Naive B cell (primary cell): ENCODE measurements around the gene FAM149A. TPM values are rescaled to one million over a fixed set of nuclear protein-coding genes. Genes with fewer than 3 reads are reported as not detected.

Experiments
- ATAC-seq, 2 donors: fragments of 150-1000 bp; cut with Tn5 transposase; 2 replicates each; pipeline ENCODE4 v1.10.0; 2021; ENCODE audit warnings: low read depth in 2 of 2, mild to moderate bottlenecking in 2 of 2, moderate library complexity in 2 of 2
- DNase-seq: peaks from one replicate; pipeline ENCODE4 v3.0.0; 2022
- H3K27ac Mint-ChIP-seq, 6 donors: one replicate each; pipeline ENCODE4 v1.8.0; 2020 to 2022; ENCODE audit warnings: mild to moderate bottlenecking in 6 of 6, mixed read lengths in 6 of 6, moderate library complexity in 5 of 6, inconsistent platforms in 2 of 6
- H3K27me3 Mint-ChIP-seq, 3 donors: one replicate each; pipeline ENCODE4 v1.8.0; 2021 to 2022; ENCODE audit warnings: mixed read lengths in 3 of 3, mild to moderate bottlenecking in 1 of 3
- H3K36me3 Mint-ChIP-seq, 2 donors: one replicate each; pipeline ENCODE4 v1.8.0; 2020 to 2022; ENCODE audit warnings: mixed read lengths in 2 of 2, inconsistent platforms in 1 of 2, mild to moderate bottlenecking in 1 of 2
- H3K4me1 Mint-ChIP-seq, 3 donors: one replicate each; pipeline ENCODE4 v1.8.0; 2020 to 2022; ENCODE audit warnings: mixed read lengths in 3 of 3, inconsistent platforms in 1 of 3, mild to moderate bottlenecking in 1 of 3, moderate library complexity in 1 of 3
- H3K4me3 Mint-ChIP-seq, 8 donors: one replicate each; pipeline ENCODE4 v1.8.0; 2020 to 2022; ENCODE audit warnings: mild to moderate bottlenecking in 8 of 8, mixed read lengths in 8 of 8, moderate library complexity in 8 of 8, inconsistent platforms in 2 of 8
- H3K9me3 Mint-ChIP-seq, 7 donors: one replicate each; pipeline ENCODE4 v1.8.0; 2020 to 2022; ENCODE audit warnings: mixed read lengths in 7 of 7, mild to moderate bottlenecking in 5 of 7, inconsistent platforms in 2 of 7, moderate library complexity in 1 of 7
- polyA plus RNA-seq, 6 donors: library from polyadenylated mRNA; unstranded; fragments of 300-500 nt; fragmentation: Illumina TruSeq; gene quantifications; one replicate each; pipeline ENCODE4 v1.2.3, GENCODE V29; 2021; ENCODE audit warnings: low read depth in 6 of 6

FAM149A gene
- polyA plus RNA-seq, 6 donors from 2014 or later, result not detected

DNA sequence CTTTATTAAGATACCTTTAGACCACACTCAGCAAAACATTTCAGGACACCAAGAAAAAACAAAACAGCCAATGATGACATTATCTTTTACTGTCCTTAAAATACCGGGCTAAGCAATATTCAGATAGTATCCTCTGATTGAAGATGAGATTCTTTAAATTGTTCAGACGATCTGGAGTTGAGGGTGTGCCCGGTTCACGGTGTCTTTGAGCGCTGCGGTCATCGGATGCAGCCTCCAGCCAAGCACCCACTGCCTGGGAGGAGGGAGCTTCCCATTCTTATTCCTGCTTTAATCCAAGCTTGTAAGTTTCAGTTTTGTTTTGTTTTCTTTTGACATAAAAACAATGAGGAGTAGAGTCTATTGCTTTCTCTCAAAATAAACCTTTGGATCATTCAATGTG is 14.1 kb downstream of the FAM149A start:
- peaks cover 0 to 2% (median 0%) of the 10 kb centered on the region in 7 donors for H3K9me3 Mint-ChIP-seq
- H3K36me3 Mint-ChIP-seq, result no peaks in the 10 kb centered on the region
- DNase-seq (no peak), ATAC-seq (no peak)
- no peak overlapping the region for H3K27ac Mint-ChIP-seq
- no peak overlapping the region for H3K4me3 Mint-ChIP-seq
- peaks cover 15 to 27% (median 19%) of the 10 kb centered on the region in 3 donors for H3K27me3 Mint-ChIP-seq
- H3K4me1 Mint-ChIP-seq, result no peaks in the 10 kb centered on the region

DNA sequence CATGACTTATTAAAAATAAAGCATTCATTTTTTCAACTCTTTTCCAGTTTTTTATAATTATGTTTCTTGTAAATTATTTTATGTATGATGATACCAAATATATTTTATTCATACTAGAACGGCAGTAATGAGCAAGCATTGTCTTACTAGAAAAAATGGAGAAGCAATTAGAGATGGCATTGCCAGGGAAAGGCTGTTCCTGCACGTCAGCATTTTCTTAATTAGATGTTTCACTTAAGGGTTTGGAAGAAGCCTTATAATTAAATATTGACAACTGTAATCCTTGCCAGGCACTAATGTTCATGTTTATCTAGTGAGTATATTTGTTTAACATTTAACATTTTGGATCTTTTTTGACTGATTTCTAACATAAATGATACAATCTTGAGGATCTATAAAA is 16.6 kb downstream of the FAM149A start:
- Mint-ChIP-seq H3K27ac (no peak overlapping the region), H3K36me3 (no peaks in the 10 kb centered on the region), H3K4me3 (no peak overlapping the region), H3K27me3 (peaks cover 24 to 27% (median 25%) of the 10 kb centered on the region in 3 donors), H3K9me3 (peaks cover 0 to 7% (median 3%) of the 10 kb centered on the region in 7 donors), H3K4me1 (no peaks in the 10 kb centered on the region)
- DNase-seq (no peak), ATAC-seq (no peak)

DNA sequence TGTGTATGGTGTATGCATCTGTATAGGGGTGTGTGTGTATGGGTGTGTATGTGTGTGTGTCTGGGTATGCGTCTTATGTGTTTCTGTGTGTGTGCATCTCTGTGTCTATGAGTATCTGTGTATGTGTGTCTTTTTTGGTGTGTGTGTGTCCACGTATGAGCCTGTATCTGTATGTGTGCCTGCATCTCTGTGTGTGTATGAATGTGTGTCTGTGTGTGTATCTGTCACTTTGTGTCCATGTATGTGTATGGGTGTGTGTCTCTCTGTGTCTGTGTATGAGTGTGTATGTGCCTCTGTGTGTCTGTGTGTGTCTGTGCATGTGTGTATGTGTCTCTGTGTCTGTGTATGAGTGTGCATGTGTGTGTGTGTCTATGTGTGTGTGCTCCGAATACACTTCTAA is 24.3 kb downstream of the FAM149A start:
- H3K9me3 Mint-ChIP-seq, result peaks cover 0 to 5% (median 3%) of the 10 kb centered on the region in 7 donors
- no peaks in the 10 kb centered on the region for H3K4me1 Mint-ChIP-seq
- H3K4me3 Mint-ChIP-seq, result no peak overlapping the region

DNA sequence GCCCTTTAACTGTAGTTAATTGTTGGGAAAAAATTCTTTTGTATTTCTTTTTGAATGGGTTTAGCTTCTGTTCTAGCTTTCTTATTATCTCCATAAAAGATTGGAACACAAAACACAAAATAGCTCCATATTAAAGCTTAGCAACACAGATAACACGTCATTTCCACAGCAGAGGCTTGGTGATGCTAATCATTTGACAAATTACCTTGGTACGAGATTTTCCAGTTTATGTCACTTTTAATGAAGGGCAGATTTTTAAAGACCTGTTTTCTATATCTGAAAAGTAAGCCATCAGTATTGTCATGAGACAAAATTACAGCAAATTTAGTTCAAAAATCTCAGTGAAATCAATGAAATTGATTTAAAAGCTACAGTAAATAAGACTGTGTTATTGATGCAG is 27.4 kb downstream of the FAM149A start:
- ATAC-seq (no peak), DNase-seq (no peak)
- no peaks in the 10 kb centered on the region for H3K4me1 Mint-ChIP-seq
- H3K36me3 Mint-ChIP-seq, result no peaks in the 10 kb centered on the region
- peaks cover 13 to 40% (median 18%) of the 10 kb centered on the region in 3 donors for H3K27me3 Mint-ChIP-seq
- no peak overlapping the region for H3K27ac Mint-ChIP-seq
- H3K9me3 Mint-ChIP-seq, result no peaks in the 10 kb centered on the region
- no peak overlapping the region for H3K4me3 Mint-ChIP-seq

More for the DNA sequence above, 24.3 kb downstream of the FAM149A start:
- DNase-seq (no peak), ATAC-seq (no peak)
- no peaks in the 10 kb centered on the region for H3K36me3 Mint-ChIP-seq
- peaks cover 10 to 34% (median 31%) of the 10 kb centered on the region in 3 donors for H3K27me3 Mint-ChIP-seq
- H3K27ac Mint-ChIP-seq, result no peak overlapping the region

DNA sequence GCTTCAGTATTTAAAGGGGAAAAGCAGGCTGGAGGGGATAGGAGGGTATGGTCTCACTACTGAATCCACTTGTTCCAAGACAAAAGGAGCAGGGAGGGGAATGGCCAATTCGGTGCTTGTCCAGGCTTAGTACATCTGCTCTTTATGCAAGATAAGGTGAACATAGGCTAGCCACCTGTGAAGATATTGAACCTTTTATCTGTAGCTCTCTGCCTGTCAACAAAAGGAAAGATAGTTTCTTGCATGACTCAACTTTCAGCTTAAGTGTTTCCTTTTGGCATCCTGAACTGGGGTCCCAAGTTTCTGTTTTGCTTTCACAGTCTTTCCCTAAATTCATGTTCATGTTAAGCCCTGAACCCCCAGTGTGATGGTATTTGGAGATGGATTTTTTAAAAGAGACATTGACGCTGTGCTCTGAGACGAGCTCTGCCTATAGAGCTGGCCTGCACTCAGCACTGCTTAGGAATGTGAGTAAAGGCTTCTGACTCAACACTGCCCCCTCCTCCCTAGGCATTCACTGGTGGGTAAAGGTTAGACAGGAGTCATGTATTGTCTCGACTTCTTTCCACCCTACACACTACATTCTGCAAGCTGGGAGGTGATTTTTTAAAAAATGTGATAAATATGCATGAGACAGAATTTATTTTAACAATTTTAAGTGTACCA is 28.2 kb downstream of the FAM149A start:
- H3K4me1 Mint-ChIP-seq, result no peaks in the 10 kb centered on the region
- H3K27me3 Mint-ChIP-seq, result peaks cover 13 to 43% (median 13%) of the 10 kb centered on the region in 3 donors
- no peak overlapping the region for H3K27ac Mint-ChIP-seq
- H3K4me3 Mint-ChIP-seq, result no peak overlapping the region
- H3K9me3 Mint-ChIP-seq, result no peaks in the 10 kb centered on the region
- no peaks in the 10 kb centered on the region for H3K36me3 Mint-ChIP-seq
- DNase-seq (no peak), ATAC-seq (no peak)

DNA sequence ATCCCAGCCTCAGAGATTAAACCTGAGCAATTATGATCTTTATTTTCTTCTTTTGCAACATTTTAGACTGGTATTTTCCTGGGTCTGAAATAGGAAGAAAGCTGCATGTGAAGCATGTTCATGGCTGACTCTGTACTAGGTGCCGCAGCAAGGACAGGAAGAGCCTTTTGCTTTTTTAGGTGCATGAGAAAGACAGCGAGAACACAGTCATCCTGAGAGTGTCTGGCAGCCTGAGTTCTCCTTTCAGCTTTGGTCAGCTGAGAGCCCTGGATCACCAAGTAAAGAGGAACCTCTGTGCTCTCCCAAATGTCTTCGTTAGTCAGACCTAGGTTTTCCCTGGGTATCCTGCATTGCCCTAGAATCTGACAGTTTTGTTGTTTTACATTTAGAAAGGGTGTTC is 29.8 kb downstream of the FAM149A start:
- Mint-ChIP-seq H3K9me3 (no peaks in the 10 kb centered on the region), H3K27ac (no peak overlapping the region), H3K4me3 (no peak overlapping the region), H3K36me3 (no peaks in the 10 kb centered on the region), H3K4me1 (no peaks in the 10 kb centered on the region), H3K27me3 (peaks cover 11 to 50% (median 16%) of the 10 kb centered on the region in 3 donors)
- DNase-seq, result no peak
- peak in 1 of 2 donors; percentile 28 for ATAC-seq

DNA sequence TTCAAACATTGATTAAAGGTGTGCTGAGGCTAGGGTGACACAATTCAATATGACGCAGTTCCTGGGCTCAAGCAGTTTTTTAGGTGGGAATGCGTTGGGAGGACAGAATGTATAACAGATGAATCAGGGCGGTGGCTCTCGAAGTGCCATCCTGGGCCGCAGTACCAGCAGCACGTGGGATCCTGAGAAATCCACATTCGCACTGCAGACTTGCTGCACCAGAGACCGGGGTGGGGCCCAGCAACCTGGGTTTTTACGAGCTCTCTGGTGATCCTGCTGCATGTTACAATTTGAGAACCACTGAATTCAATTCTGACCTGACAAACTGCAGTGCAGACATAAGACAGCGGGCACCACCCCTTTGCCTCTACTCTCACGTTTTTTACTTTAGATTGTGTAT is 30.4 kb downstream of the FAM149A start:
- H3K9me3 Mint-ChIP-seq, result no peaks in the 10 kb centered on the region
- ATAC-seq (no peak), DNase-seq (no peak)
- H3K4me3 Mint-ChIP-seq, result no peak overlapping the region
- H3K27me3 Mint-ChIP-seq, result peaks cover 8 to 47% (median 22%) of the 10 kb centered on the region in 3 donors
- H3K36me3 Mint-ChIP-seq, result no peaks in the 10 kb centered on the region
- no peaks in the 10 kb centered on the region for H3K4me1 Mint-ChIP-seq
- no peak overlapping the region for H3K27ac Mint-ChIP-seq

DNA sequence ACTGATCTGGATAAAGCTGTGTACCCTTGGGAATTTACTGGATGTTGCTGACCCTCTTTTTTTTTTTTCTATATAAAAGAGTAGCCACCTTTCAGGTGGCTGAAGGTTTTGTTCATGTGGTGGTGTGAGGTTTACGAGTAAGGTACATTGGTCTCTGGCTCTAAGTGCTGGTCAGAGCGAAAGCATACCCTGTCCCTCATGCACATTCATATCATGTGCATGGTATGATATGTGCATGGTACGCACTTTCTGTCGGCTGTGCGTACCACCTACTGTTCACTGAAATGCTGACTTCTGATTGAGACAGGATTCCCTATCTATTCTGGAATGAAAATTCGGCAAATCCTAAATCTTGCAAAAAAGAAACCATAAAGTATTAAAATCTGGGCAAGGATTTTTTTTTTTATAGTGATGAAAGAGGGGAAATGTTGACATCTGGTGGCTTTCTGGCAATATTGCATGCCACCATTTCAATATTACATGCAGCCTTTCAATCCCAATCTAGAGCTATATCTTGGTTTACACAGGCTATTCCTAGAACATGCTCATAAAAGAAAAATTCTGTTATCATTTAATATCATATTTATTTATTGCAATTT is 32.8 kb downstream of the FAM149A start:
- Mint-ChIP-seq H3K4me1 (no peaks in the 10 kb centered on the region), H3K27ac (no peak overlapping the region), H3K27me3 (peaks cover 18 to 50% (median 26%) of the 10 kb centered on the region in 3 donors), H3K4me3 (no peak overlapping the region), H3K9me3 (no peaks in the 10 kb centered on the region), H3K36me3 (no peaks in the 10 kb centered on the region)
- ATAC-seq (no peak), DNase-seq (no peak)

DNA sequence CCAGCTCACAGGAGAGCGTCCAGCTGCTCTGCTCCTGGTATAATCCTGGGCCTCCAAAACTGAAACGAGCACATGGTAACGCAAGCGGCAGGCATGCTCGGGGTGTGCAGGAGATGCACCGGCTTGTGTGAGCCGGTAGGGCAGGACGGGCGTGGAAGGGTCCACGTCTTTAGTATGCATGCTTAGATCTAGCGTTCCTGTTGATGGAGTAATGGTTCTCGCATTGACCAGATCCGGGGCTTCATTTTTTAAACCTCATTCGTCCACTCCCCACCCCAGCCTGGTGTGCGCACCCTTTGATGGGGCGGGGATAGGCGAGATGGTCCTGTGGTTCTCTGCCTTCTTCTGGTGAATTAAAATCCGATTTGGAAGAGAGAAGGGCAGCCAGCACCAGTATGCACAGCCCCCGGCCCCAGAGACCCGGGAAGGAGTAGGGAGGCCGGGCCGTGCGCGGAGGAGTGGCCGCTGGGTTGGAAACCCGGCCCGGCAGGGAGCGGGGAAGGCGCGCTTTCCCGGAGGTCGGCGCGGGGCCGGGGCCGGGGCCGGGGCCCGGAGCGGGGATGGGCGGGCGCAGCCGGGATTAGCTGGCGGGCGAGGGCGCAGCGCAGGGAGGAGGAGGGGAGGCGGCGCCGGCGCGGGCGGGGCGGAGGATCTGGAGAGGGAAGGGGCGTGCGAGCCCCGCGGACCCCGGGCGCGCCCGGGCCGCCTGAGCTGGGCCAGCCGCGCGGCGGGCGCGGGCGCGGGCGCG is 39.9 kb downstream of the FAM149A start:
- H3K9me3 Mint-ChIP-seq, result no peaks in the 10 kb centered on the region
- DNase-seq, result no peak
- H3K36me3 Mint-ChIP-seq, result no peaks in the 10 kb centered on the region
- H3K27me3 Mint-ChIP-seq, result peaks cover 43 to 61% (median 53%) of the 10 kb centered on the region in 3 donors
- no peak for ATAC-seq
- peak overlapping the region in 2 of 6 donors; percentile 42 to 63 for H3K27ac Mint-ChIP-seq
- H3K4me3 Mint-ChIP-seq, result peak overlapping the region in 4 of 8 donors; percentile 45 to 74 (median 58)
- peaks cover 0 to 12% (median 0%) of the 10 kb centered on the region in 3 donors for H3K4me1 Mint-ChIP-seq

DNA sequence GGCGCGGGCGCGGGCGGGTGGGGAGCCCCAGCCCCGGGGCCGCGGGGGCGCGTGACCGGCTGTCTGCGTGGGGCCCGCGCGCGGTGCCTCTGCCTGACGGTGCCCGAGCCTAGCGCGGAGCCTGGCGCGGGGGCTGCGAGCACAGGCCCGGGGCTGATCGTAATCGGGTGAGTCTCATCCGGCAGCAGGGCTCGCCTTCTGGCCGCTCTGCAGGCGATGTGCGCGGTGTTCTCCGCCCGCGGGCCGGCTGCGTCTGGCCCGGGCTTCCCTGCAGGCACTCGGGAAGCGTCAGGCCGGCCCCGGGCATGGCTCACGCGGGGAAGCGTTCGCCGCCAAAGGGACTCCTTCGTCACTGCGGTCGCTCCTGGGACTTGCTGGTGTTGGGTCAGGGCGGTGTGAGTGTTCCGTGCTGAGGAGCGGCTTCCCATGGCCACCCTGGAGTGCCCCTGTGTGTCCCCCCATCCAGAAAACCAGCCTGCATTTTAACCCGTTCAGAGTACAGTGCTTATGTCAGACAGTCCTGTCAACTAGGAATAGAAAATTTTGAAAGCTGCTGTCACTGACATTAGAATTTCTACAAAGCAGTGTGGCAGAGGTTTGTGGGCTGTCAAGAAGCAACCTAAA is 40.6 kb downstream of the FAM149A start:
- DNase-seq, result no peak
- H3K9me3 Mint-ChIP-seq, result no peaks in the 10 kb centered on the region
- H3K4me1 Mint-ChIP-seq, result peaks cover 0 to 12% (median 0%) of the 10 kb centered on the region in 3 donors
- H3K4me3 Mint-ChIP-seq, result peak overlapping the region in 6 of 8 donors; percentile 2 to 80 (median 51)
- H3K27ac Mint-ChIP-seq, result no peak overlapping the region
- H3K27me3 Mint-ChIP-seq, result peaks cover 43 to 61% (median 47%) of the 10 kb centered on the region in 3 donors
- ATAC-seq, result no peak
- H3K36me3 Mint-ChIP-seq, result no peaks in the 10 kb centered on the region

DNA sequence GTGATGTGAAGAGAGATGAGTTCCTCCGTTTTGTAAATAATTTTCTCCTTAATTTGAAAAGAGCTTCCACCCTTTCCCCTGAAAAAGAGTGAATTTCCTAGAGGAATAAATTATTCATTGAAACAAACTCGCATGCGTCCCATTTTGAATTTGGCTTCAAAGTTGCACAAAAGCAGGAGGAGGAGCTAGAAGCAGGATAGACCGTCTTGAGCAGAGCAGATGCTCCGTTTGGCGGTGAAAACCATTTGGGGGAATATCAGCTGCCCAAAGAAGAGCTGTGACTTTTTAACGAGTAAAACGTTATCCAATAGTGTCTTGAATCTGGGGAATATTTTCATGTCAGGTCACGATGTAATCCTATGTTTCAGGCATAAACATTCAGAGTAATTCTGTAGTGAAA is 42.0 kb downstream of the FAM149A start:
- H3K36me3 Mint-ChIP-seq, result no peaks in the 10 kb centered on the region
- no peak for ATAC-seq
- no peak overlapping the region for H3K4me3 Mint-ChIP-seq
- H3K9me3 Mint-ChIP-seq, result no peaks in the 10 kb centered on the region
- no peak for DNase-seq
- H3K4me1 Mint-ChIP-seq, result peaks cover 0 to 12% (median 0%) of the 10 kb centered on the region in 3 donors
- H3K27me3 Mint-ChIP-seq, result peaks cover 44 to 70% (median 50%) of the 10 kb centered on the region in 3 donors
- no peak overlapping the region for H3K27ac Mint-ChIP-seq

DNA sequence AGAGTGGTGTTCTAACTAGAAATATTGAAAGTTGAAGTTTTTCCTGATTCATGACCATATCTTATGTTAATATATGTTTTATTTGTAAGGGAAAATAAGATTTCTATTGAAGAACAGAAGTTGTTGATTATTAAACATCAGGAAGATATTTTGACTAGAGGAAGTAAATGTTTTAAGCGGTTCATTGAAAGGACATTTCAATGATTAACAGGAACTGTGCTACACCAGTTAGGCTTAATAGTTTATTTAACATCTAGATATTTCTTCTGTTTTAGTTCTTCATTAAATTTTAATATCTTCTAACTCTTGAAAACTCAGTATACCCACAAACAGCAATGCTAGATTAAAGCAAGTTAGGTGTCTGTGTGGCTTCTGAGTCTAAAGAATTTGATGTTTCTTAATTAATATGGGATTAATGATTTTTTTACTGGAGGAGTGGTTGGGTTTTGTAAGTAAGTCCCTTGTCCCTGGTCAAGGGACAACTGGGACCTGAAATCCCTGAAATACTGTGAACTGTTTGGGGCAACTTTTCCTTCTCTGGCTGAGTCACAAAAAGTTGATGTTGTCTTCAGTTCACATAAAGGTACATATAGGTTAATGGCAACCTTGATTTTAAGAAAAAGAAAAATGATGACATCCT is 44.0 kb downstream of the FAM149A start:
- Mint-ChIP-seq H3K4me3 (no peak overlapping the region), H3K9me3 (no peaks in the 10 kb centered on the region), H3K27ac (no peak overlapping the region), H3K36me3 (no peaks in the 10 kb centered on the region), H3K4me1 (peaks cover 0 to 12% (median 0%) of the 10 kb centered on the region in 3 donors), H3K27me3 (peaks cover 33 to 62% (median 52%) of the 10 kb centered on the region in 3 donors)
- no peak for DNase-seq
- no peak for ATAC-seq

DNA sequence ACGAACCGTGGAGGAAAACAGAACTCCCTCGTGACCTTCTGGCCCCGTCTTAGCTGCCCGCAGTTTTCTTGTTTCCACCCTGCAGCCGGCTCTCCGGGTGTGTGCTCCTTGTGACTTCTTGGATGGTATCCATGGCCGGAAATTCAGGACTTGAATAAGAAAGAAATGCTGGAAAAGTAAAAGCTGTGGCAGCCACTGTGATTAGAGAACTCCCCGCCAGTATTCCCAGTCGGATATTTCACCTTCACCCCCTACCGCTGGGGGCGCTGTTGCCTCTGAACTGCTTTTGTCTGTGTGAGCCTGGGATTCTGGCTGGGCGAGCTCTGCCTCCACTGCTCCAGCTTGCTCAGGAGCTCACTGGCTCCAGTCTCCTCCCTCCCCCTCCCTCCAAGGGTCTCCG is 45.4 kb downstream of the FAM149A start:
- H3K27me3 Mint-ChIP-seq, result peaks cover 27 to 62% (median 44%) of the 10 kb centered on the region in 3 donors

More for the DNA sequence above, 45.4 kb downstream of the FAM149A start:
- no peak for DNase-seq
- H3K9me3 Mint-ChIP-seq, result peaks cover 0 to 2% (median 0%) of the 10 kb centered on the region in 7 donors
- ATAC-seq, result no peak
- H3K4me3 Mint-ChIP-seq, result no peak overlapping the region
- peak overlapping the region in 1 of 6 donors; percentile 54 for H3K27ac Mint-ChIP-seq
- peaks cover 0 to 2% (median 0%) of the 10 kb centered on the region in 3 donors for H3K4me1 Mint-ChIP-seq
- H3K36me3 Mint-ChIP-seq, result no peaks in the 10 kb centered on the region
